Prostate gland (tissue), 2 donors: ENCODE measurements around the gene RPS10.

Experiments used
- CTCF ChIP-seq, 4 experiments: fragments of 200-600 bp in 2 of 4; fragments of 450-650 bp in 2 of 4; sonication (generic) in 2 of 4; IDR thresholded peaks; 1 replicate in 3 of 4; 2 replicates in 1 of 4; pipeline ENCODE4 v1.5.1; 2016 to 2019; ENCODE audit warnings: antibody characterized with exemption in 4 of 4, mild to moderate bottlenecking in 2 of 4, moderate library complexity in 2 of 4
- POLR2A ChIP-seq: fragments of 450-650 bp; IDR thresholded peaks from one replicate; pipeline ENCODE4 v1.6.1; 2016; ENCODE audit warnings: antibody characterized with exemption, mild to moderate bottlenecking

- TF ChIP-seq CTCF (IDR thresholded peaks at IDR 0.05) (no peak), POLR2A (no peak)
Measured at GRCh38 chr6:34377984-34378383, 47.9 kb downstream of the RPS10 start.
